H9 (cell line): ENCODE data around the gene ARMS2. TPM values are rescaled to one million over a fixed set of nuclear protein-coding genes. Genes with fewer than 3 reads are reported as not detected.

Experiments
- DNase-seq: peaks from one replicate; pipeline ENCODE4 v3.0.0-alpha.2; 2017
- H2AFZ ChIP-seq: one replicate; pipeline ENCODE4 v1.6.1; 2013; ENCODE audit warnings: mild to moderate bottlenecking, low read length, control low read depth, moderate library complexity
- H2AK5ac ChIP-seq: 2 replicates; pipeline ENCODE4 v1.6.1; 2013; ENCODE audit warnings: low read length, control low read depth, mixed read lengths; ENCODE audit not compliant: insufficient read length
- H2BK120ac ChIP-seq: one replicate; pipeline ENCODE4 v1.6.1; 2013; ENCODE audit warnings: low read depth, mild to moderate bottlenecking, low read length, control low read depth, inconsistent platforms; ENCODE audit not compliant: poor library complexity, severe bottlenecking
- H2BK12ac ChIP-seq: 2 replicates; pipeline ENCODE4 v1.6.1; 2013; ENCODE audit warnings: low read length, control low read depth, mixed read lengths, low read depth; ENCODE audit not compliant: insufficient read length
- H2BK15ac ChIP-seq: 2 replicates; pipeline ENCODE4 v1.6.1; 2013; ENCODE audit warnings: low read depth, low read length, control low read depth
- H2BK20ac ChIP-seq: one replicate; pipeline ENCODE4 v1.6.1; 2013; ENCODE audit warnings: low read depth, mild to moderate bottlenecking, low read length, control low read depth, inconsistent platforms; ENCODE audit not compliant: poor library complexity, severe bottlenecking
- H2BK5ac ChIP-seq: 2 replicates; pipeline ENCODE4 v1.6.1; 2013; ENCODE audit warnings: low read length, control low read depth, mixed read lengths; ENCODE audit not compliant: insufficient read length
- H3K14ac ChIP-seq: 2 replicates; pipeline ENCODE4 v1.6.1; 2013; ENCODE audit warnings: low read length, control low read depth; ENCODE audit not compliant: insufficient read depth
- H3K18ac ChIP-seq: 2 replicates; pipeline ENCODE4 v1.6.1; 2013; ENCODE audit warnings: low read depth, mild to moderate bottlenecking, mixed read lengths, low read length, control low read depth; ENCODE audit not compliant: insufficient read length
- H3K23ac ChIP-seq: 2 replicates; pipeline ENCODE4 v1.6.1; 2013; ENCODE audit warnings: low read length, control low read depth, mixed read lengths, low read depth; ENCODE audit not compliant: insufficient read length
- H3K23me2 ChIP-seq: 2 replicates; pipeline ENCODE4 v1.6.1; 2013; ENCODE audit warnings: low read depth, mild to moderate bottlenecking, mixed read lengths, low read length, control low read depth; ENCODE audit not compliant: insufficient read length, poor library complexity, severe bottlenecking
- H3K27ac ChIP-seq: 2 replicates; pipeline ENCODE4 v1.5.1; 2013; ENCODE audit warnings: low read length, control low read depth, mixed read lengths, low read depth; ENCODE audit not compliant: insufficient read length
- H3K27me3 ChIP-seq: 2 replicates; pipeline ENCODE4 v1.6.1; 2013; ENCODE audit warnings: low read length, control low read depth, inconsistent platforms; ENCODE audit not compliant: insufficient read depth
- H3K4ac ChIP-seq: 2 replicates; pipeline ENCODE4 v1.6.1; 2013; ENCODE audit warnings: low read depth, mild to moderate bottlenecking, control low read depth, inconsistent platforms, low read length, moderate library complexity
- H3K4me1 ChIP-seq: 2 replicates; pipeline ENCODE4 v1.6.1; 2013; ENCODE audit warnings: low read length, control low read depth, inconsistent platforms; ENCODE audit not compliant: insufficient read depth
- H3K4me2 ChIP-seq: 2 replicates; pipeline ENCODE4 v1.6.1; 2013; ENCODE audit warnings: low read length, control low read depth, mixed read lengths; ENCODE audit not compliant: insufficient read length, insufficient read depth
- H3K56ac ChIP-seq: 2 replicates; pipeline ENCODE4 v1.6.1; 2013; ENCODE audit warnings: low read depth, mild to moderate bottlenecking, mixed read lengths, low read length, control low read depth; ENCODE audit not compliant: insufficient read length
- H3K79me1 ChIP-seq: 2 replicates; pipeline ENCODE4 v1.6.1; 2013; ENCODE audit warnings: low read depth, mild to moderate bottlenecking, moderate library complexity, low read length, control low read depth, inconsistent platforms; ENCODE audit not compliant: insufficient read depth, poor library complexity, severe bottlenecking
- H3K79me2 ChIP-seq: 2 replicates; pipeline ENCODE4 v1.6.1; 2013; ENCODE audit warnings: low read length, control low read depth, inconsistent platforms; ENCODE audit not compliant: insufficient read depth
- H3K9ac ChIP-seq: 2 replicates; pipeline ENCODE4 v1.6.1; 2013; ENCODE audit warnings: low read length, control low read depth, mixed read lengths; ENCODE audit not compliant: insufficient read length; ENCODE audit errors: extremely low read depth
- H3K9me3 ChIP-seq: one replicate; pipeline ENCODE4 v1.6.1; 2013; ENCODE audit warnings: low read depth, low read length, inconsistent platforms; ENCODE audit not compliant: control insufficient read depth
- H3T11ph ChIP-seq: one replicate; pipeline ENCODE4 v1.6.1; 2013; ENCODE audit warnings: mild to moderate bottlenecking, low read length, control low read depth, inconsistent platforms
- H4K20me1 ChIP-seq: one replicate; pipeline ENCODE4 v1.6.1; 2013; ENCODE audit not compliant: control insufficient read depth, insufficient read length, insufficient read depth
- H4K5ac ChIP-seq: 2 replicates; pipeline ENCODE4 v1.6.1; 2013; ENCODE audit warnings: low read depth, mild to moderate bottlenecking, mixed read lengths, low read length, control low read depth; ENCODE audit not compliant: insufficient read length
- H4K8ac ChIP-seq: replicated peaks from 2 replicates; pipeline ENCODE4 v1.6.1; 2013; ENCODE audit warnings: low read length, control low read depth, mixed read lengths, low read depth; ENCODE audit not compliant: insufficient read length
- H4K91ac ChIP-seq: 2 replicates; pipeline ENCODE4 v1.6.1; 2013; ENCODE audit warnings: low read depth, mild to moderate bottlenecking, moderate library complexity, mixed read lengths, low read length, control low read depth; ENCODE audit not compliant: insufficient read length
- H3K27ac Mint-ChIP-seq, 3 experiments: 2 replicates in 2 of 3; 3 replicates in 1 of 3; pipeline ENCODE4 v1.8.0; 2020 to 2021; ENCODE audit warnings: mixed read lengths in 3 of 3, mild to moderate bottlenecking in 1 of 3, moderate library complexity in 1 of 3
- H3K27me3 Mint-ChIP-seq: 2 replicates; pipeline ENCODE4 v1.8.0; 2021; ENCODE audit warnings: low read depth, mild to moderate bottlenecking, moderate library complexity, mixed read lengths
- H3K36me3 Mint-ChIP-seq, 3 experiments: 2 replicates in 2 of 3; 3 replicates in 1 of 3; pipeline ENCODE4 v1.8.0; 2020 to 2021; ENCODE audit warnings: low read depth in 3 of 3, mixed read lengths in 3 of 3; ENCODE audit not compliant: insufficient read depth in 1 of 3
- H3K4me1 Mint-ChIP-seq, 2 experiments: 2 replicates each; pipeline ENCODE4 v1.8.0; 2020; ENCODE audit warnings: mixed read lengths in 2 of 2
- H3K4me3 Mint-ChIP-seq, 2 experiments: 2 replicates in 1 of 2; 3 replicates in 1 of 2; pipeline ENCODE4 v1.8.0; 2020 to 2021; ENCODE audit warnings: mild to moderate bottlenecking in 2 of 2, mixed read lengths in 2 of 2, moderate library complexity in 1 of 2
- H3K9me3 Mint-ChIP-seq, 2 experiments: 2 replicates in 1 of 2; 3 replicates in 1 of 2; pipeline ENCODE4 v1.8.0; 2020; ENCODE audit warnings: mild to moderate bottlenecking in 2 of 2, mixed read lengths in 2 of 2, moderate library complexity in 1 of 2
- CTCF ChIP-seq: fragments of 200-600 bp; sonication (generic); conservative IDR thresholded peaks from 3 replicates; pipeline ENCODE4 v1.8.0; 2021; ENCODE audit warnings: antibody characterized with exemption, mild to moderate bottlenecking
- WGBS: extraction: QIAGEN DNeasy Blood & Tissue Kit; methylation state at CpG from one replicate; pipeline ENCODE4 v1.1.7; 2013; ENCODE audit warnings: missing lambda C conversion rate, low lambda C conversion rate, mixed read lengths; ENCODE audit not compliant: insufficient read length; ENCODE audit errors: extremely low coverage; 5-methylcytosine and 5-hydroxymethylcytosine counted together
- total RNA-seq: library from RNA; stranded (reverse); gene quantifications from 2 replicates; pipeline ENCODE4 v1.2.1, GENCODE V29; 2021

ARMS2 gene
- total RNA-seq, 1 experiment from 2014 or later, result not detected

GRCh38 chr10:122435212-122435827, 19.1 kb upstream of the ARMS2 start:
- Histone ChIP-seq H3T11ph (no peak overlapping the region), H3K79me1 (no peaks in the 10 kb centered on the region), H2AK5ac (no peak overlapping the region), H3K23ac (no peak overlapping the region), H3K9me3 (no peaks in the 10 kb centered on the region), H2BK15ac (no peak overlapping the region), H2BK12ac (no peak overlapping the region), H4K91ac (no peak overlapping the region), H2BK120ac (no peak overlapping the region), H2AFZ (no peak overlapping the region), H3K18ac (no peak overlapping the region), H3K27me3 (no peaks in the 10 kb centered on the region), H2BK20ac (no peak overlapping the region), H2BK5ac (no peak overlapping the region), H3K27ac (no peak overlapping the region), H4K5ac (no peak overlapping the region), H3K4me1 (no peaks in the 10 kb centered on the region), H3K9ac (no peak overlapping the region), H3K4ac (no peak overlapping the region), H3K23me2 (no peaks in the 10 kb centered on the region), H3K14ac (no peak overlapping the region), H4K20me1 (no peaks in the 10 kb centered on the region), H3K56ac (no peak overlapping the region), H3K79me2 (no peaks in the 10 kb centered on the region), H3K4me2 (no peak overlapping the region), H4K8ac (no peak overlapping the region)
- no CpG with 5 or more reads among the region's 3 CpGs for WGBS
- peaks cover 0 to 17% (median 5%) of the 10 kb centered on the region in 3 experiments; a peak in 4 of 7 replicates for H3K36me3 Mint-ChIP-seq
- H3K4me3 Mint-ChIP-seq, result no peak overlapping the region
- H3K27me3 Mint-ChIP-seq, result no peaks in the 10 kb centered on the region
- no peak for DNase-seq
- H3K4me1 Mint-ChIP-seq, result no peaks in the 10 kb centered on the region
- TF ChIP-seq CTCF, result peak; percentile 89
- no peak overlapping the region for H3K27ac Mint-ChIP-seq
- H3K9me3 Mint-ChIP-seq, result no peaks in the 10 kb centered on the region; a peak in 1 of 5 replicates
